GM19455 (cell line): ENCODE measurements around the gene DARS1.

Experiments used
- ATAC-seq: cut with Tn5 transposase; IDR thresholded peaks from one replicate; pipeline ENCODE4 v1.9.1; 2021; ENCODE audit not compliant: unreplicated experiment

DARS1 gene

GRCh38 chr2:135948642-135949355, 36.6 kb downstream of the DARS1 start:
- ATAC-seq, result peak; percentile 65

DNA sequence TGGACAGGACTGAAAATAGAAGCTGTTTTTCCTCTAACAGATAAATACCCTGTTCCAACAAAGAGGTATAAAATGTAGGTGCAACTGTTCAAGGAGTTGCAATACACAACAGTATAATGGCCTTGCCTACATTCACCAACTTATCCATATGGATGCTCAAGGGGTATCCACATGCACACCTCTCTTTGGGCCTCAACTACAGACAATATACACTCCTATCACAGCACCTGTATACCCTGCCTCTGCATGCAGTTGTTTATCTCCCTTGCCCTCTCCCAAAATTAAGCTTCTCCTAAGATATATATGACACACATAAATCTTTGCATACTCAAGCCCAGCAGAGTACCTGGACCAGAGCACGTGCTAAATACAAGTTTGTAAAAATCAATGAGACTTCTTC, 37.3 kb downstream of the DARS1 start:
- no peak for ATAC-seq

DNA sequence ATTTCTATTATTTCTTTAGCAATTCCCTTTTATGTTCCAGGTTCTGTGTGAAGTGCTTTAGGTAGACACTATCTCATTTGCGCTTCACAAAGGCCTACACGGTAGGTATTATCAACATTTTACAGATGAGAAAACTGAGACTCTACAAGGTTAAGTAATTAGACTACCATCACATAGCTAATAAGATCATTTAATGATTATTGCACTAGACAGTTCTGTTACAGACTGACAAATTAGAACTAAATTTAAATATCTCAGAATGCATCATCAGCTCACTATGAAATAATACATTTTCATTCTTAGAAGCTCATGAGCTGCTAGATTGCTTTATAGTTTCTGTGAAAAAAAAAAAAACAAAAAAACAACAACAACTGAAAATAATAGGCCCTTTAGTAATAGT, 37.9 kb downstream of the DARS1 start:
- no peak for ATAC-seq

- ATAC-seq, result no peak
Observed at GRCh38 chr2:135945526-135945925, 39.9 kb downstream of the DARS1 start.

GRCh38 chr2:135944625-135945024, 40.8 kb downstream of the DARS1 start:
- ATAC-seq, result no peak

GRCh38 chr2:135942936-135943688, 42.3 kb downstream of the DARS1 start:
- ATAC-seq, result no peak

GRCh38 chr2:135936524-135936923, 48.9 kb downstream of the DARS1 start:
- no peak for ATAC-seq

GRCh38 chr2:135935914-135936313, 49.5 kb downstream of the DARS1 start:
- ATAC-seq, result no peak

DNA sequence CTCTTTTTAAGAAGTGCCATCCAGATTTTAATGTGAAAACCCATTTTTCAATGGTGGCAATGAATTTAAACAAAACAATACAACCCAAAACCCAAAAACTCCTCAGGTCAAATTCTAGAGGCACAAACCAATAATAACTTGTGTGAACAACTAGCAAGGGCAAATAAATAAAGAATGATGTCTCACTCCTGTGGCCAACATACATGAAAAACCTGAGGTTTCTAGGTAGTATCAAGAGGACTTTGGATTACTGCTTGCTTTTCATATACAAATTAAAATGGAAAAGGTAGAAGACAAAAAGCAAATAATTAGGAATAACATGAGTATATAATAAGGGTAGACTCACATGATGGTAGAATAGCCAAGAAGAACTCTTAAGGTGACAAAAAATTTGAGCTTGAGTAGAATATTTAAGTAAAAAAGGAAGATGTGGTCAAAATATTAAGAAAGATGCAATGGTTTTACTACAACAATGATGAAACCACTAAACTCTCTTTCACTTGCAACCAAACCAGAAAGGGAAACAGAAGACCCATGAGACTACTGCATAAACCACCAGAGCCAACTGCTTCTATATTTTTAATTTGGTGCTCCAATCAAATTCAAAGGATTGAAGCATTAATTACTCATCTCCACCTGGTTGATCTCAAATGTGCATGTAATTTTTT, 53.5 kb downstream of the DARS1 start:
- ATAC-seq, result peak; percentile 93

DNA sequence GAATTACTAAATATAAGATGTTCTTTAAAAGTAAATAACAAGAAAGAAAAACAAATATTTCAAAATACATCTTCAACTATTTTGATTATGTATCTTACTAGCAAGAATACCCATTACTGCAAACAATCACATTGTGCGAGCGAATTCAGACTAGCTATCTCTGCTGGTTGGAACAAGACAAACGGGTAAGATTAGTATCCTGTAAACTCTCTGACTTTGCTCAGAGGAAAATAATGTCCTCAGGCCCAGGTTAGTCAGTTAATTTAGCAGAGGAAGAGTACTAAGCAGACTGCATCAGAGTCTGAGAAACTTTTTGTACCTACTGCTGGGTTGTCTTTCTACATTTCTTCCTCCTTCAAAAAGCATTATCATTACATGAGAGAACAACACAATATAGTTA, 58.8 kb downstream of the DARS1 start:
- ATAC-seq, result no peak

DNA sequence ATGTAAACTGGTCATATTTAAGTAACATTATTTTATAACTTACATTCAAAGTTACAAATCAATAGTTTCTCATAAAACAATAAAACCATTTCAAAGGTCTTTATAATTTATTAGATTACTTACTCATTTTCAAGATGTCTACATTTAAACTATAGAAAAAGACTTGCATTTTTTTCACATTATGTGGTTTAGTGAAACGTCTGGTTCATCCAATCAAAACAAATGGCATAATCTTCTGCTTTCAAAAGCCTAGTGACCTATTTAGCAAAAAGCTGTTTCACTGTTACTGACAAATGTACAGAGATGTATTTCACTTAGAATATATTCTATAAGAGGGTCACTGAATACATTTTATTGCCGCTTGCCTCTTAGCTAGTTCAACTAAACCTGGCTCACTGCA, 59.9 kb downstream of the DARS1 start:
- no peak for ATAC-seq

- no peak for ATAC-seq
Observed at GRCh38 chr2:135916207-135916606, 69.2 kb downstream of the DARS1 start.

- ATAC-seq, result no peak
Observed at GRCh38 chr2:135914485-135914884, 70.9 kb downstream of the DARS1 start.

DNA sequence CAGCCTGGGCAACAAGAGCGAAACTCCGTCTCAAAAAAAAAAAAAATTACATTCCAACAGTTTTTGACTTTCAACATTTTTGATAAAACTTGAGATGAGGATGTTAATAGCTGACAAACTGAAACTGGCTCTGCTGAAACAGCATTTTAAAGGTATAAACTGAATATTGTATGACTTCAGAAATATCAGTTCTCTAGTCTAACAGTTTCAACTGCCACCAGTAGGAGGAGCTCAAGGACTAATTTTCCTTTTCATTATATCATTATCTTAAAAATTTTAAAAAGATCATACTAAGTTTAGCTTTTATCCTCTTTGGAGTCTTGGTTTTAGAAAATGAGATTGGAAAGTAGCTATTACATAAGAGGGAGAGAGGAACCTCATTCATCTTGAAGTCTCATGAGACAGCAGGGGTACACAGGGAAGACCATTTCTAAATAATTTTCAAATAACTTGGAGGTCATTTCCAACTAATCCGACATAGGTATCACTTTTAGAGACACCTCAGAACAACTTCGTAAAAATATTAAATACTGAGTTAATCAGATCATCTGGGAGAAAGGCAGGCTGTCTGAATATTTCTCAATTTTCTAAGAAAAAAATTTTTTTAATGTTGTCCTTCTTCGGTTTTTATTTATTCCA, 71.6 kb downstream of the DARS1 start:
- ATAC-seq, result no peak

- no peak for ATAC-seq
Observed at GRCh38 chr2:135909976-135910375, 75.5 kb downstream of the DARS1 start.

DNA sequence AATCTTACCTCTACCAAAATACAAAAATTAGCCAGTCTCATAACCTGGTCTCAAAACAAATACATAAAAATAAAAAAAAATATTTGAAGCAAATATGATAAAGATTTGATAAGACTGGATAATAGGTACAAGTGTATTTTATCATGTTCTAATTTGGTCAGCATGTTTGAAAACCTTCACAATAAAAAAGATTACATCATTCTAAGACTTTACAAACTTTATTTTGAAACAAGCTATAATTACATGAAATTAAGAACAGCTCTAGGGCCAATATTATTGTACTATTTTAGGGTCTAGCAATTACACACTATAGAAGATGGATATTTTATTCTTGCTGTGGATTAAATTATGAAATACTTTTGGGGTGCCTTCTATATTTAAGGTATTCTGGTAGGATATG, 79.7 kb downstream of the DARS1 start:
- ATAC-seq, result no peak

DNA sequence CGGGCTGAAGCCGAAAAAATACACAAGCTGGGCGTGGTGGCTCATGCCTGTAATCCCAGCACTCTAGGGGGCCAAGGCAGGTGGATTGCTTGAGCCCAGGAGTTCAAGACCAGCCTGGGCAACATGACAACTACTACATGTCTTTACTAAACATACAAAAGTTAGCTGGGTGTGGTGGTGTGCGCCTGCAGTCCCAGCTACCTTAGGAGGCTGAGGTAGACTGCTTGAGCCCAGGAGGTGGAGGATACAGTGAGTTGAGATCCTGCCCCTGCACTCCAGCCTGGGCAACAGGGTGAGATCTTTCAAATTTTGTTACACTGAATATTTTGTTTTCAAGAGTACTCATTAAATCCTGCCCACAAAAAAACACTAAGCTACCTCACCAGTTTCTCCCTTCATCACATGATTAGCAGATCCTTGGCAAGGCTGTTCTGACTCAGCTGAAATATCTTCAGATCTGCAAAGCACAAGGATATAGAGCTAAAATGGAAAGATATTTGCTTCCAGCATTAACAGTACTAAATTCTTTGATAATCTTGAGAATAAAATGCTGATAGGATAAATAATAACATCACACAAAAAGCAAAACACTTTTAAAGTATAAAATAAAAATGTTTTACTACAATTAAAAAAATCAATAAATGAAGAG, 81.0 kb downstream of the DARS1 start:
- no peak for ATAC-seq

GRCh38 chr2:135903650-135904049, 81.8 kb downstream of the DARS1 start:
- no peak for ATAC-seq

- ATAC-seq, result no peak
Observed at GRCh38 chr2:135899567-135899966, 85.9 kb downstream of the DARS1 start.

DNA sequence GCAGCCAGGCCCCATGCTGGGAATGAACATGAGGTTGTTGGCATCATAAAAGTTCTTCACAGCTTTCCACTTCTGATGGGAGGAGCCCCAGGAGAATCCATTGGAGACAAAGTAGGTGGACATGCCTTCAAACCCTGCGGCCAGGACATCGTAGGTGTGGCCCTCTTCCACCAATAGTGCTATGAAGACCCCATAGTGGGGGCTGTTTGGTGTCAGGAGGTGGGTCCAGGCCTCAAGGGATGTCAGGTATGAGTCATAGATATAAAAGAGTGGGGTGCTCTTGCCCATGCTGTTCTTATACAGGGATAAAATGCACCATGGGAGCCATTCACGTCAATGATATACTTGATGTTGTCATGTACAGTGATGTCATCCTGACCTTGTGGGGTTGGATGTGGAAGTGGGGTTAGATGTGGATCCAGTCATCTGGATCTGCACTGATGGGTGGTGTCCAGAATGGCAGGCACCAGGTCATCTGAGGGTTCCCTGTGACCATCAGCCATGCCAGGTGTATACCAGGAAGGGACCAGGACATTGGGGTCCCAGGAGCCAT, 87.1 kb downstream of the DARS1 start:
- no peak for ATAC-seq

- no peak for ATAC-seq
Observed at GRCh38 chr2:135894930-135895329, 90.5 kb downstream of the DARS1 start.
